A549 treated with AZD2906 at 1 μM for 4 hours (cell line): Measurements from ENCODE around the gene FAM53B. TPM values are rescaled to one million over a fixed set of nuclear protein-coding genes. Genes with fewer than 3 reads are reported as not detected.

ENCODE experiments used
- total RNA-seq: library from RNA; stranded (reverse); fragments of 200-300 nt; extraction: Qiagen RNA extraction; gene quantifications from 5 replicates; pipeline ENCODE4 v1.2.3, GENCODE V29; 2022

FAM53B gene
- total RNA-seq, result 11.4 to 13.6 TPM (median 13.3 TPM) in 5 replicates

GRCh38 chr10:124744102-124745050 lies at the start of gene FAM53B:
Gene FAM53B (minus strand): TSS chr10:124744378. CDS start chr10:124706713, 37,665 bp downstream.

GRCh38 chr10:124791547-124792348 lies 47.6 kb upstream of the FAM53B start, which contains the start of gene EEF1AKMT2:
Gene EEF1AKMT2 (minus strand): TSS chr10:124791887. CDS start chr10:124791833, 54 bp downstream.

Other genes with a start within 250 kb of the FAM53B start
- 14.5 to 19.6 TPM (median 17.0 TPM) in 5 replicates for gene EEF1AKMT2, start 47.5 kb upstream of the FAM53B start, total RNA-seq
- gene ABRAXAS2, start 57.4 kb upstream of the FAM53B start, total RNA-seq, result 14.0 to 17.5 TPM (median 15.7 TPM) in 5 replicates
- gene ZRANB1, start 197.7 kb upstream of the FAM53B start, total RNA-seq, result 7.6 to 10.2 TPM (median 9.0 TPM) in 5 replicates